ENCODE measurements around the gene OSBPL2.

DNA sequence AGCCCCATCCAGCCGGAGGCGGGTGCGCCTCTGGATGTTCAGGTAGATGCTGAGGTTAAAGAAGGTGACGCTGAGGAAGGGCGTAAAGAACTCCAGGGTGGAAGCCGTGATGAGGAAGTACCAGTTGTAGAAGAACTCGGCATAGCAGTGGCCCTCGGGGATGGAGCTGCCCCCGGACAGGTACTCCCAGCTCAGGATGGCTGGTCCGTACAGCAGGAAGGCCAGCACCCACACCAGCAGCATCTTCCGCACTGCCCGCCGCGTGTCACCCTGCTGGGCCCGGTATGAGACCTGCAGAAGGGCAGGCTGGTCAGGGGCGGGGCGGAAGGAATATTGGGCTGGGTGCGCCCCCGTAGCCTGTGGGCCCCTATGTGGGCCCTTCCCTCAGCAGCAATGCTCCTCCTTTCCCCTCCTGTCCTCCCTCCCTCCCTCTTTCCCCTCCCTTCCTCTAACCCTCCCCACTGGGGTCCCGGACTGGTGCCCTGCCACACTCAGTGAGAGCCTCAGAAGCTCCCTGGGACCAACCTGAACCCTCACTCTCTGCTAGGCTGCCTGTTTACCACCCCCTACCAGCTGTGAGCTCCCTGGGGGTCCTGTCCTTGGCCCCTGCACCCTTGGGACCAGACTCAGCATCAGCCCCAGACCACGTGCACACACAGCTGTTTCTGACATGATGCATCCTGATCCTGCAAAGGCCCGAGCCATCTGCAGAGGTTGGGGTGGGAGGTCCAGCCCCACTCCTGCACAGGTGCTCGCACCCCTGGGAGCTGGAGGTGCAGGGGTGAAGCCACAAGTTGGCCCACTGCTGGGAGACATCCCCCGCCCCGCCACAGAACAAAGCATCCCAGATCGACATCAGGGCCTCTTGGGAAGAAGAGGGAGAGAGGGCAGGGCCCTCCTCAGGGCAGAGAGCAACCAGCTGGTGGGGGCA is 21.4 kb upstream of the OSBPL2 start:
- TF ChIP-seq POLR2AphosphoS5 (IDR thresholded peaks at IDR 0.05; ENCODE audit: low read depth, low read length) (no peak), POLR2A (IDR thresholded peaks at IDR 0.05; ENCODE audit: low read depth, low read length) (no peak), TAF1 (IDR thresholded peaks at IDR 0.05; ENCODE audit: low read depth, low read length) (no peak), SPI1 (IDR thresholded peaks at IDR 0.05; ENCODE audit: low read depth, low read length) (no peak), POU2F2 (IDR thresholded peaks at IDR 0.05; ENCODE audit: low read depth, low read length) (no peak), PAX5 (IDR thresholded peaks at IDR 0.05; ENCODE audit: insufficient read depth, low read length, severe bottlenecking) (no peak)

Data from GM12891 (cell line).